Hepatocyte (in vitro differentiated cells): ENCODE results near the gene HIRIP3. TPM values are rescaled to one million over a fixed set of nuclear protein-coding genes. Genes with fewer than 3 reads are reported as not detected.

Experiments used
- DNase-seq: peaks from one replicate; pipeline ENCODE4 v3.0.0-alpha.2; 2016; ENCODE audit warnings: low spot score
- H2AFZ ChIP-seq: fragments of 200-600 bp; sonication (generic); 2 replicates; pipeline ENCODE4 v1.6.0; 2016; ENCODE audit warnings: antibody characterized with exemption, mild to moderate bottlenecking
- H3K27ac ChIP-seq: fragments of 200-600 bp; sonication (generic); 2 replicates; pipeline ENCODE4 v1.5.1; 2016; ENCODE audit warnings: mild to moderate bottlenecking
- H3K27me3 ChIP-seq: fragments of 200-600 bp; sonication (generic); 2 replicates; pipeline ENCODE4 v1.6.1; 2016
- H3K36me3 ChIP-seq: fragments of 200-600 bp; sonication (generic); replicated peaks from 2 replicates; pipeline ENCODE4 v1.5.1; 2016; ENCODE audit warnings: low read depth; ENCODE audit not compliant: insufficient read depth
- H3K4me1 ChIP-seq: fragments of 200-600 bp; sonication (generic); 2 replicates; pipeline ENCODE4 v1.5.1; 2016; ENCODE audit warnings: mild to moderate bottlenecking, moderate library complexity; ENCODE audit not compliant: insufficient read depth
- H3K4me2 ChIP-seq: fragments of 200-600 bp; sonication (generic); 2 replicates; pipeline ENCODE4 v1.6.0; 2016
- H3K4me3 ChIP-seq: fragments of 200-600 bp; sonication (generic); 2 replicates; pipeline ENCODE4 v1.5.1; 2016; ENCODE audit warnings: mild to moderate bottlenecking
- H3K79me2 ChIP-seq: fragments of 200-600 bp; sonication (generic); 2 replicates; pipeline ENCODE4 v1.6.0; 2017; ENCODE audit warnings: mild to moderate bottlenecking
- H3K9me2 ChIP-seq: fragments of 200-600 bp; sonication (generic); replicated peaks from 2 replicates; pipeline ENCODE4 v1.6.0; 2017; ENCODE audit warnings: mild to moderate bottlenecking; ENCODE audit not compliant: insufficient read depth
- H3K9me3 ChIP-seq: fragments of 200-600 bp; sonication (generic); 2 replicates; pipeline ENCODE4 v1.5.1; 2016; ENCODE audit warnings: low read depth, mild to moderate bottlenecking
- H4K20me1 ChIP-seq: fragments of 200-600 bp; sonication (generic); 2 replicates; pipeline ENCODE4 v1.6.0; 2016; ENCODE audit warnings: mild to moderate bottlenecking; ENCODE audit not compliant: insufficient read depth, poor library complexity, severe bottlenecking
- EZH2 ChIP-seq: fragments of 200-600 bp; sonication (generic); IDR thresholded peaks from 2 replicates; pipeline ENCODE4 v1.6.1; 2016; ENCODE audit warnings: antibody characterized with exemption, mild to moderate bottlenecking, borderline replicate concordance
- EZH2phosphoT487 ChIP-seq: fragments of 200-600 bp; sonication (generic); IDR thresholded peaks from one replicate; pipeline ENCODE4 v1.6.1; 2018; ENCODE audit warnings: antibody characterized with exemption, mild to moderate bottlenecking, low read depth, moderate library complexity; ENCODE audit not compliant: unreplicated experiment, severe bottlenecking
- WGBS: methylation state at CpG from one replicate; pipeline ENCODE4 v1.1.6; 2016; ENCODE audit warnings: low lambda C conversion rate; ENCODE audit errors: missing lambda C conversion rate; 5-methylcytosine and 5-hydroxymethylcytosine counted together
- polyA plus RNA-seq: library from polyadenylated mRNA; unstranded; fragments of >200 nt; fragmentation: Nextera tagmentation; extraction: Ambion mirVana; gene quantifications from 2 replicates; pipeline ENCODE4 v1.2.1, GENCODE V29; 2016
- total RNA-seq: library from RNA; depleted of rRNA; stranded (reverse); fragments of >200 nt; gene quantifications from 2 replicates; pipeline ENCODE4 v1.2.3, GENCODE V29; 2014
- TF ChIP-seq, protein P1 (sequence below): fragments of 200-600 bp; sonication (generic); IDR thresholded peaks from 2 replicates; pipeline ENCODE4 v1.5.1; 2016; ENCODE audit warnings: antibody characterized with exemption, mild to moderate bottlenecking; ENCODE audit not compliant: poor library complexity

The HIRIP3 gene
- total and polyA plus RNA-seq, 2 experiments from 2014 or later, result 10.6 to 12.9 TPM

DNA sequence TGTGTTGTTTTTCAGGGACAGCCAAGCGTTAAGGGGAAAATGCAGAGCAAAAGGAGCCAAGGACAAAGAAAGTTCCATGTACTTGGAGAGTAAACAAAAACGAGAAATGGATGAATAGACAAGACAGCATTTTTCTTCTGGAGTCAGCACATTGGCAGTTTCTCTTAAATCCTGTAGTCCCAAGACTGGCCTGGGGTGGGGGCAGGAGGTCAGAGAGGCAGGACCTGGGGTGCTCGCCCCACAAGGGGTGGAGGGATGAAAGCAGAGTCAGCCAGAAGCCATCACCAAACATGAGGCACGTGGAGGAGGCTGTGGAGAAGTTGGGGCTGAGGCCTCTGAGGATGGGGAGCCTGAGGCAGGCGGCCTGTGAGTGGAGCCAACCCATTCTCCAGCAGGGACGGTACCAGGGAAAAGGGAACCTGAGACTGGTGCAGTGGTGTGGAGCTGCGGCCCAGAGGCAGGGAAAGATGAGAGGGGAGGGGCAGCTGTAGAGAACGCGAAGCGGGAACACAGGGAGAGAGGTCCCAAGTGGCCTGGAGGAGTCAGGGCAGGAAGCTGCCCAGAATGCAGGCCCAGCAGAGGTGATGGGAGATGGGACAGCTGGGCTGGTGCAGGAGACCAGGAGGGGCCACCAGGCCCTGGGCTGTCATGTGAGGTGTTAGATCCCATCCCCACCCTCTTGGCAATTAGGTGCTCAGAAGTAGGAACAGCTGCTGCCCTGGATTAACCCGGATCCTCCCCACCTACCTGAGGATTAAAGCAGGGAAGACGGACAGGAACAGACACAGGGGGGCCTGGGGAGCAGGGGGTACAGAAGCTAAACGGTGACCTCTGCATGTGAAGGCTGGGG is 32.4 kb upstream of the HIRIP3 start:
- Histone ChIP-seq H3K4me2 (no peak overlapping the region), H4K20me1 (no peaks in the 10 kb centered on the region), H3K4me1 (peaks cover 7% of the 10 kb centered on the region), H3K79me2 (no peaks in the 10 kb centered on the region), H3K9me2 (no peaks in the 10 kb centered on the region), H3K9me3 (no peaks in the 10 kb centered on the region), H2AFZ (no peak overlapping the region), H3K27me3 (peaks cover 61% of the 10 kb centered on the region), H3K4me3 (no peak overlapping the region), H3K27ac (no peak overlapping the region), H3K36me3 (no peaks in the 10 kb centered on the region)
- TF ChIP-seq, protein P1, sequence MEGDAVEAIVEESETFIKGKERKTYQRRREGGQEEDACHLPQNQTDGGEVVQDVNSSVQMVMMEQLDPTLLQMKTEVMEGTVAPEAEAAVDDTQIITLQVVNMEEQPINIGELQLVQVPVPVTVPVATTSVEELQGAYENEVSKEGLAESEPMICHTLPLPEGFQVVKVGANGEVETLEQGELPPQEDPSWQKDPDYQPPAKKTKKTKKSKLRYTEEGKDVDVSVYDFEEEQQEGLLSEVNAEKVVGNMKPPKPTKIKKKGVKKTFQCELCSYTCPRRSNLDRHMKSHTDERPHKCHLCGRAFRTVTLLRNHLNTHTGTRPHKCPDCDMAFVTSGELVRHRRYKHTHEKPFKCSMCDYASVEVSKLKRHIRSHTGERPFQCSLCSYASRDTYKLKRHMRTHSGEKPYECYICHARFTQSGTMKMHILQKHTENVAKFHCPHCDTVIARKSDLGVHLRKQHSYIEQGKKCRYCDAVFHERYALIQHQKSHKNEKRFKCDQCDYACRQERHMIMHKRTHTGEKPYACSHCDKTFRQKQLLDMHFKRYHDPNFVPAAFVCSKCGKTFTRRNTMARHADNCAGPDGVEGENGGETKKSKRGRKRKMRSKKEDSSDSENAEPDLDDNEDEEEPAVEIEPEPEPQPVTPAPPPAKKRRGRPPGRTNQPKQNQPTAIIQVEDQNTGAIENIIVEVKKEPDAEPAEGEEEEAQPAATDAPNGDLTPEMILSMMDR, result no peak
- TF ChIP-seq EZH2phosphoT487, result no peak
- TF ChIP-seq EZH2, result no peak
- WGBS, result 69% methylated on average over 13 of the region's 13 CpGs
- DNase-seq, result no peak

- Histone ChIP-seq H3K9me3 (no peaks in the 10 kb centered on the region), H2AFZ (no peak overlapping the region), H3K27me3 (peaks cover 47% of the 10 kb centered on the region), H3K79me2 (no peaks in the 10 kb centered on the region), H3K36me3 (no peaks in the 10 kb centered on the region), H3K9me2 (no peaks in the 10 kb centered on the region), H3K4me2 (no peak overlapping the region), H4K20me1 (no peaks in the 10 kb centered on the region), H3K27ac (no peak overlapping the region), H3K4me3 (no peak overlapping the region), H3K4me1 (peaks cover 6% of the 10 kb centered on the region)
- WGBS, result 91% methylated on average over 13 of the region's 18 CpGs
- TF ChIP-seq, protein P1, result no peak
- TF ChIP-seq EZH2, result no peak
- TF ChIP-seq EZH2phosphoT487, result no peak
- no peak for DNase-seq
Observed at GRCh38 chr16:30026449-30026848, 31.0 kb upstream of the HIRIP3 start.

DNA sequence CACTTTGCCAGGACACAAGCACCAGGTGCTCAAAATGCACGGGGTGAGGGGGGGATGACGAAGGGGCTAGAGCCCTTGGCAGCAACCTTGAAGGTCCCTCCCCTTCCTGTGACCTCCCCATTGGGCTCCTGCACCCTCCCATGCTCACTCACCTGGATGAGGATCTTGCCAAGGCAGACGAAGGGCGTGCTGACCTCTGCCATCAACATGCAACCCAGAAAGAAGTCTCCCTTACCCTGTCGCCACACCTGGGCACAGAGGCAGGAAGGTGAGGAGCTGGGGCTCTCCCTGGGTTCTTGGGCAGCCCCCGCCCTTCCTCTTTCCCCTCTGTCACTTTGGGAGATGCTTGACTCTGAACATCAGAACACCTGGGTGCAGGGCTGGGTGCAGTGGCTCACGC is 30.2 kb upstream of the HIRIP3 start:
- Histone ChIP-seq H3K9me2 (no peaks in the 10 kb centered on the region), H3K27me3 (peaks cover 40% of the 10 kb centered on the region), H3K79me2 (no peaks in the 10 kb centered on the region), H4K20me1 (no peaks in the 10 kb centered on the region), H3K9me3 (no peaks in the 10 kb centered on the region), H3K4me2 (no peak overlapping the region), H3K4me3 (no peak overlapping the region), H3K4me1 (no peaks in the 10 kb centered on the region), H3K36me3 (no peaks in the 10 kb centered on the region), H2AFZ (no peak overlapping the region), H3K27ac (no peak overlapping the region)
- TF ChIP-seq, protein P1, result no peak
- TF ChIP-seq EZH2 (no peak), EZH2phosphoT487 (no peak)
- no peak for DNase-seq
- WGBS, result 79% methylated on average over 7 of the region's 7 CpGs

DNA sequence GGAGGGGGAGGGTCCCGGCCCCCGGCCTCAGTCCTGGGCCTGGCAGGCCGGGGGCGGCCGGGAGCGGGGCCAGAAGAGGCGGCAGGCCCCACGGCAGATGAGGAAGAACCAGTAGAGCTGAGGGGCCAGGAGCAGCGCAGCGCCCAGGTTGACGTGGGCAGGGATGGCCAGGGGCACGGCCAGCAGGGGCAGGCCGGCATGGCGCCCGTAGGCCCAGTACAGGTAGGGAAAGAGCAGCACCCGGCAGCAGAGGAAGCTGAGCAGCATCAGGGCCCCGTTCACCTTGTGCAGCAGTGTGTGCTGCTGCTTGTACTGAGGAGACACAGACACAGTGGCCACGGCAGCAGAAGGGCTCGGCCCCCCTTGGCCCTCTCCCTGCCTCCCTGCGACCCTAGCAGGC is 29.7 kb upstream of the HIRIP3 start:
- H2AFZ ChIP-seq, result no peak overlapping the region
- no peak overlapping the region for H3K27ac ChIP-seq
- H3K9me3 ChIP-seq, result no peaks in the 10 kb centered on the region
- H3K4me3 ChIP-seq, result no peak overlapping the region
- no peak for TF ChIP-seq EZH2phosphoT487
- TF ChIP-seq, protein P1, result no peak
- TF ChIP-seq EZH2, result no peak
- H3K79me2 ChIP-seq, result no peaks in the 10 kb centered on the region
- H3K4me1 ChIP-seq, result no peaks in the 10 kb centered on the region
- H4K20me1 ChIP-seq, result no peaks in the 10 kb centered on the region
- DNase-seq, result no peak
- peaks cover 36% of the 10 kb centered on the region for H3K27me3 ChIP-seq
- H3K4me2 ChIP-seq, result no peak overlapping the region
- no peaks in the 10 kb centered on the region for H3K36me3 ChIP-seq
- WGBS, result 81% methylated on average over 7 of the region's 20 CpGs
- no peaks in the 10 kb centered on the region for H3K9me2 ChIP-seq
